NCI-H1048 (cell line): Measurements from ENCODE around the gene ITGA5.

Experiments used
- DNase-seq: peaks from one replicate; lab custom pipeline; 2025; lab: John Stamatoyannopoulos, UW

The ITGA5 gene

DNA sequence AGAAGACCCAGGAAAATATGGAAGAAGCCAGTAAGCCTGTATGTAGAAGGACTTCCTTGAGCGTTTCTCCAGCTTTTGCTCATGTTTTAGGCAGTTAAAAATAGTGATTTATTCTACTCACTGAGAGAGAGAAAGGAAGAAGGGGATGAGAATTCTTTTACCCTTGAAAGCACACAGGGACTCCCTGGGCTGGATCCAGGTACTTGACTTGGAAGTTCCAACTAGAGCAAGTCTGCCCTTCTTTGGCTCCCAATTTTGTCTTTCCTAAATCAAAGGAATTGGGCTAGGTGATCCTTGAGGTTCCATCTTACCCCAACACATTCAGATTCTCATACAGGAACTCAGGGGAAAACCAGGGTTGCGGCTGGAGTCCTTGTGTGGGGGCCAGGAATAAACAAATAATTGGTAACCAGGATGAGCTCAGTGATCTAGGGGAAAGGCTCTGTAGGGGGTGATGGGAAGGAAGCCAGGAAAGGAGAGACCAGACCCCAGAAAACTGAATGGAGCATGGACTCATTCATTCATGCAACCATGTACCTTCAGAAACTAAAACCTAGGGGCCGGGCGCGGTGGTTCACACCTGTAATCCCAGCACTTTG, 11.5 kb upstream of the ITGA5 start:
- DNase-seq, result no peak

DNA sequence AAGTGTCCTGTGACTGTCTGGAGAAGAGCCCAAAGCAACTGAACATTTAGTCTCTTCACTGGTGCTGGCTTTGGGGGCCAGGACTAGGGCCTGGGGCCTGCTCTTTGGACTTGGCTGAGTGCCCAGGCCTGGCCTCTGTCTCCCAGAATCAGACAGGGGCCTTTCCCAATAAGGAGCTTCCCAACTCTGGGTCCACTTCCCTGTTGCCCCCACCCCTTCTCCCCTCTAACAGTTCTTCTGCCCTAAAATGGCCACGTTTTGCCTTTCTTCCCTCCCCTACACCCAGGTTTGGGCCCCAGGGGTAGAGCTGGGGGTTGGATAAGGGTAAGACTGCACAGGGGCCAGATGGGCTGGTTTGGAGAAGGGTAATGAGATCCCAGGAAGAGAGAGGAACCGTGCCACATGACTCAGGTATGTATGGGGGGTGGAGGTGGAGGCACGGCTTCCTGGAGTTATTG, 10.0 kb upstream of the ITGA5 start:
- no peak for DNase-seq

GRCh38 chr12:54428050-54429013, 9.3 kb upstream of the ITGA5 start:
- no peak for DNase-seq

DNA sequence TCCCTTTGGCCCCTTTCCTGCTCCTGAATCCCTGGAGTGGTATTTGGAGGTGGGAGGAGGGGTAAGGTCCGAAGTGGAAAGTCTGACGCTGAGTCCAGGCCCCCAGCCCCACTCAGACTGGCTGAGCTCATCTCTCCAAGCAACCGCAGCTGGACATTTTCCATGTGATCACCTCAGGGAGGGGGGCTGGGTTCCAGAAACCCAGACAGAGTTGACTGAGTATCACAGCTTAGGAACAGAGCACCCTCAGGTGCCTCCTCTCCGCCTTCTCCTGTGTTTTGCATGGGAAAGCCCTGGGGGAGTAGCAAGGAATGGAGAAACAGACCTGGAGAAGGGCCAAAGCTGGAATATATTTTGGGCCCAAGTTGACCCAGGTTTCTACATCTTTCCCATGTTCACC, 8.0 kb upstream of the ITGA5 start:
- no peak for DNase-seq

GRCh38 chr12:54426690-54427089, 7.6 kb upstream of the ITGA5 start:
- no peak for DNase-seq

DNA sequence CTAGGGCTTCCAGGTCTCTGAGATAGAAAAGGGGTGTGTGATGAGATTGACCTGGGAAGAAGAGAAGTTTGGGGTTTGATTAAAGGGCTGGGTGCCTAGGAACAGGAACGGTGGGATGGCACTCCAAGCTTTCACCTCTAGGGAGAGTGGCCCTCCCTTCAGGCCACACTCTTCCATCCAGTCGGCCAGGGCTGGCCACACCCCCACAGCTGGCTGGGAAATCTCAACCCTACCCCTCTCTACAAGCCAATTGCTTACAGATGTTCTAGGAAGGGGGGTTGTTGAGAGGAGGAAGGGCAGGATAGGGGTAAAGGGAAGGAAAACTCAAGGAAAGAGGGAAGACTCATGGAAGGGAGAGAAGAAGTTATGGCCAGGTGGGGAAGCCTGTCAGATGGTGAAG, 6.6 kb upstream of the ITGA5 start:
- DNase-seq, result no peak

- no peak for DNase-seq
Observed at GRCh38 chr12:54424224-54424623, 5.2 kb upstream of the ITGA5 start.

GRCh38 chr12:54423816-54424150, 4.7 kb upstream of the ITGA5 start:
- DNase-seq, result no peak

DNA sequence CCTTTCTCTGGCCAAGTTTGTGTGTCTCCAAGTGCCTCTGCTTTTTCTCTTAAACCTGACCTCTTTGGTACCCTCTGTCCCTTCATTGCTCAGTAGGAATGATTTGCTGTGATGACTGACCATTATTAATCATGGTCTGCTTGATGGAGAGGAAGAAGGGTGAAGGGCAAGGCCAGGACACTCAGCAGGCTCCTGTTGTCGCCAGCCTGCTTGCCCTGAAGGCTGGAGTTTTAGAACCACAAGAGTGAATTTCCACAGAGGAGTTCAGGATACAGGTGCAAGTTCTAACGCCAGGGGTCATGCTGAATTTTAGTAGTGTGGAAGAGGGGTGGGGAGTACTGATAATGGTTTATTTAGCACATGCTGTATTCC, 2.8 kb upstream of the ITGA5 start:
- no peak for DNase-seq

- DNase-seq, result no peak
Observed at GRCh38 chr12:54421175-54421878, 2.3 kb upstream of the ITGA5 start.

- no peak for DNase-seq
Observed at GRCh38 chr12:54420766-54421144, 1.7 kb upstream of the ITGA5 start.

GRCh38 chr12:54418441-54419087, 502 bp downstream of the ITGA5 start:
- no peak for DNase-seq

- DNase-seq, result no peak
Observed at GRCh38 chr12:54417712-54418440, 1.2 kb downstream of the ITGA5 start.

GRCh38 chr12:54416687-54417603, 2.1 kb downstream of the ITGA5 start:
- DNase-seq, result no peak

- DNase-seq, result no peak
Observed at GRCh38 chr12:54415221-54415929, 3.7 kb downstream of the ITGA5 start.

DNA sequence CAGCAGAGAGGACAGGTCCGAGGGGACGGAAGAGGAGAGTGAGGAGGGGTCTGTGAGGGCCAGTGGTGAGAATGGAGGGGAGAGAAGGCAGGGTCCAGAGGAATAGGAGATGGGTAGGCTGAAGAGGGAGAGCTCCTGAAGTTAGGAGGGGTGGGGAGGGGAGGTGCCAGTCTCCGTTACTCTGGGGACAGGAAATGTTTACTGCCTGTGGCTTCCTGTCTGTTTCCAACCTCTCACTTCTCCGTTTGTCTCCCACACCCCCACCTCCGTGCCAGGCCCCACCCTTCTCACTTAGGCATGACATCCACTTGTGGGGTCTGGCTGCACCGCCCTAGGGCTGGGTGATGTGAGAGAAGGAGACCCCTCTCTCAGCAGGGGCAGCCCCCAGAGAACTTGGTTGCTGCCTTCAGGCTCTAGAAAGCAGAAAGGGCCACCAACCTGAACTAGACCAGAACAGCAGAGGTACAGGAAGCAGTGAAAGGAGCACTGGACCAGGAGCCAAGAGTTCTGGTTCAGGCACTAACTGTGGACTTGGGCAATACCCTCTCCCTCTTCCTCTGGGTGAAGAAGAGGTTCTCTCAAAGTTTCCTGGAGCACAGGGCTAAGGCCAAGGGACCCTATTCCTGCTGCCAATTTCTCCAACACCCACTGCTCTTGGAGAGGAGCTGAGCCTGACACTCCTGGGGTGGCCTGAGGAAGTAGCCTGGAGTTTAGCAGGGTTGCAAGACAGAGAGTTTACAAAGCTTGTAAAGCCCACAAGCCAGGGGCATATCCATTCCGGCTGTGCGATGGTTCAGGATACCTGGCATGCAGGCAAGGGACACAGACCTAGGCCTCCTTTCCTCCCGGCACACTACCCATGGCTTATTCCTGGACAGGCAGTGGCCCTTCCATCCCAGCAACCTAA, 5.5 kb downstream of the ITGA5 start:
- no peak for DNase-seq

GRCh38 chr12:54412786-54413185, 6.3 kb downstream of the ITGA5 start:
- no peak for DNase-seq

DNA sequence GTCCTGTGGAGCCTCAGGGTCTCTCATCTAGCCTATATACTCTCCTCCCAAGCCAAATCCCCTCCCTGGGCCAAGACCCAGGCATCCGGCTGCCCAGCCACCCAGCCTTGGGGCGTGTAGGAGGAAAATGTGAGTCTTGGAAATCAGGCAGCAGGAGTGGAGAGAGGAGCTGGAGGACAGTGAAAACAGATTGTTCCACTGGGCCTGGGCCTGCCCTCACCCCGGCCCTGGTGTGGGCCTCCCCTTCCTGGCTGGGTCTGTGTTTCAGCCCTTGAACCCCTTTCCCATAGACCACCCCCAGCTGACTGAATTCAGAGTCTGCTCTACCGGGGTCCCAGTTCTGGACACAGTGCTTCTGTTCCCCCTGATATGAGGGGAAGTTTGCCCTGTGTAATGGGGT, 6.7 kb downstream of the ITGA5 start:
- no peak for DNase-seq
